ENCODE results near the gene ZNF618.

GRCh38 chr9:114004221-114004716 lies 128.2 kb downstream of the ZNF618 start:
- TF ChIP-seq CTCF (IDR thresholded peaks at IDR 0.05) (no peak), POLR2A (IDR thresholded peaks at IDR 0.05) (no peak), EP300 (IDR thresholded peaks at IDR 0.05) (no peak)

Measured in ovary (tissue), 3 donors.